ENCODE data around the gene IFNK.

DNA sequence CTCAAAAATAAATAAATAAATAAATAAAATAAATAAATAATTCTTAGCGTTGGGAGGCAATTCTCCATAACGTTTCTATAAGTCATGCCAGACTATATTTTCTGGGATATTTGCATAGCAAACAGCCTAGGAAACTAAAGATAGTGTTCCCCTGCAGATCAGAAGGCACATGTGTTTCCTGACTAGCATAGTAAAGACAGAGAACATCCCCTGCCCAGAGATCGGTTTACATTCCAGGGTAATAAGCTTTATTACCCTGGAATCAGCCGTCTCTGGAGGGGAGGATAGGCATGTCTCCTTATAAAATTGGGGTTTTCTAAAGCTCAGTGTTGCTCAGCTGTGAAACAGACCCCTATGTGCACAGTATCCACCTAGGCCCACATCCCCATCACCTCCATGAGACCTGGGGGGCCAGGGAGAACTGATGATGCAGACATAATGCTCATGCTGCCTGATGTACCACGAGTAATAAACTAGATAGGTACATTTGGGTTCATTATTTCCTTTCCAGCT lies 36.9 kb upstream of the IFNK start:
- TF ChIP-seq CTCF (IDR thresholded peaks at IDR 0.05) (no peak), POLR2A (IDR thresholded peaks at IDR 0.05) (no peak), EP300 (IDR thresholded peaks at IDR 0.05) (no peak), POLR2AphosphoS5 (IDR thresholded peaks at IDR 0.05) (no peak)

All from gastroesophageal sphincter (tissue), 3 donors.